SK-N-MC (cell line): ENCODE results near the gene GALNTL6.

Experiments
- EZH2 ChIP-seq: fragments of 200-600 bp; sonication (generic); IDR thresholded peaks from one replicate; pipeline ENCODE4 v1.6.1; 2017; ENCODE audit warnings: antibody characterized with exemption
- POLR2AphosphoS5 ChIP-seq: IDR thresholded peaks from 2 replicates; pipeline ENCODE4 v1.6.1; 2012; ENCODE audit warnings: mild to moderate bottlenecking, low read depth, low read length, borderline replicate concordance

DNA sequence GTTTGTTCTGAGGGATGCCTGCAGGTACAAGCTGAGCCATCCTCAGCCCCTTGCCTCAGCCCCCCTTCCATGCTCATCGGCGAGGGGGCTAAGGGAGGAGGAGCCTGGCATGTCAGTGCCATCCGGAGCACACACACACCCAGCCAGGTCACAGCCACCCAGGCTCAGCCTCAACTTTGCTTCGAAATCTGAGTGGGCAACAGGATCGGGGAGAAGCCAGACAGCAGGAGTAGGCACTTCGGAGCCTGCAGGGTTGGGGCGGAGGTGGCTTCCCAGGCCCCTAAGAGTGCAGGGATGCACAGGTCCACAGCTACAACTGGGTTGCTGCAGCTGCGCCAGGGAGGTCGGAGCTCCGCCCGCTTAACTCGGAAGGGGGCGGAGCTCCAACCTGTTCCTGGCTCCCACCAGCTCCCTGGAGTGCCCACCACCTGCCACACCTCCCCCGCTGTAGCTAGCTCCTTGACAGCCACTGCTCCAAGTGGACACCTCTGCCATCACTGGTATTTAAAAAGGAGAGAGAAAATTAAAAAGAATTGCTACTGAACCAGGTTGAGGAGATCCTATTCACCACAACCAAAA, 1162.5 kb downstream of the GALNTL6 start:
- no peak for TF ChIP-seq POLR2AphosphoS5
- TF ChIP-seq EZH2 = no peak
